DND-41 (cell line): ENCODE measurements around the gene TFEB.

Experiments
- EZH2 ChIP-seq: IDR thresholded peaks from 3 replicates; pipeline ENCODE4 v1.6.1; 2012; ENCODE audit warnings: borderline replicate concordance, low read depth, mild to moderate bottlenecking, moderate library complexity, low read length, inconsistent platforms; ENCODE audit not compliant: severe bottlenecking
- TF ChIP-seq, protein P1 (sequence below): IDR thresholded peaks from 2 replicates; pipeline ENCODE4 v1.5.1; 2012; ENCODE audit warnings: borderline replicate concordance, low read length, moderate library complexity, mild to moderate bottlenecking; ENCODE audit not compliant: poor library complexity, severe bottlenecking; ENCODE audit errors: extremely low read depth

DNA sequence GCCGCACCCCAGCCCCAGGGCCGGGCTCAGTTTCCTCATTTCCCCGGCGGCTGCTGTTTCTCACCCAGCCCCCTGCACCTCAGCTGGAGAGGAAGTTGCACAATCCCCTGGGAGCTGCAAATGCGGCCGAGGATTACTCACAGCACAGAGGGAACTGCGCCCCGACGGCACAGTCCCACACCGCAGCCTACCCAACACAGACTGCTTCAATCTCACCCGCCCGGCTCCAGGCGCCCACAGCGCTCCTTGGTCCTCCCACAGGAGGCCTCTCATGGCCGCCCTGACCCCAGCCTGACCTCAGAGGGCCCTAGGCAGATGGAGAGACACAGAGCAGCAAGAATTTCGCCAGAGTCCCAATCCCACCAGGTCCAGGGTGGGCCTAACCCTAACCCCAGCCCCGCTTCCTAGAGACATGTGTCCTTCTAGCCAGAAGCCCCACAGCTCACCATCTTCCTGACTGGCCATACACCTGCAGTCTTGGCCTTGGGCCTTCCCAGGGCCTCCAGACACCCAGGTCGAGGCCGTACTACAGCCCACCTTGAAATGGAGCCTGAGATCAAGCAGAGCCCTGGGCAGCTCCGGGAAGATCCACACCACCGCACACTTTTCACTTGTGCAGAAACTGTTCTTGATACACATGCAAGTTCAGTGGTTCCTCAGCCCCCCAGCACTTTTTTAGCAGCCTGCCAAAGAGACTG is 11.7 kb downstream of the TFEB start:
- TF ChIP-seq, protein P1, sequence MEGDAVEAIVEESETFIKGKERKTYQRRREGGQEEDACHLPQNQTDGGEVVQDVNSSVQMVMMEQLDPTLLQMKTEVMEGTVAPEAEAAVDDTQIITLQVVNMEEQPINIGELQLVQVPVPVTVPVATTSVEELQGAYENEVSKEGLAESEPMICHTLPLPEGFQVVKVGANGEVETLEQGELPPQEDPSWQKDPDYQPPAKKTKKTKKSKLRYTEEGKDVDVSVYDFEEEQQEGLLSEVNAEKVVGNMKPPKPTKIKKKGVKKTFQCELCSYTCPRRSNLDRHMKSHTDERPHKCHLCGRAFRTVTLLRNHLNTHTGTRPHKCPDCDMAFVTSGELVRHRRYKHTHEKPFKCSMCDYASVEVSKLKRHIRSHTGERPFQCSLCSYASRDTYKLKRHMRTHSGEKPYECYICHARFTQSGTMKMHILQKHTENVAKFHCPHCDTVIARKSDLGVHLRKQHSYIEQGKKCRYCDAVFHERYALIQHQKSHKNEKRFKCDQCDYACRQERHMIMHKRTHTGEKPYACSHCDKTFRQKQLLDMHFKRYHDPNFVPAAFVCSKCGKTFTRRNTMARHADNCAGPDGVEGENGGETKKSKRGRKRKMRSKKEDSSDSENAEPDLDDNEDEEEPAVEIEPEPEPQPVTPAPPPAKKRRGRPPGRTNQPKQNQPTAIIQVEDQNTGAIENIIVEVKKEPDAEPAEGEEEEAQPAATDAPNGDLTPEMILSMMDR = no peak
- TF ChIP-seq EZH2 = no peak
